GM21447 (cell line): ENCODE results near the gene TSHZ2.

Source experiments
- ATAC-seq: cut with Tn5 transposase; IDR thresholded peaks from one replicate; pipeline ENCODE4 v1.9.1; 2021; ENCODE audit not compliant: unreplicated experiment

Gene TSHZ2

GRCh38 chr20:53223626-53224172 lies 251.5 kb downstream of the TSHZ2 start:
- no peak for ATAC-seq

- no peak for ATAC-seq
Observed at GRCh38 chr20:53224851-53225250, 252.7 kb downstream of the TSHZ2 start.

GRCh38 chr20:53226826-53227225 lies 254.7 kb downstream of the TSHZ2 start:
- ATAC-seq: no peak

DNA sequence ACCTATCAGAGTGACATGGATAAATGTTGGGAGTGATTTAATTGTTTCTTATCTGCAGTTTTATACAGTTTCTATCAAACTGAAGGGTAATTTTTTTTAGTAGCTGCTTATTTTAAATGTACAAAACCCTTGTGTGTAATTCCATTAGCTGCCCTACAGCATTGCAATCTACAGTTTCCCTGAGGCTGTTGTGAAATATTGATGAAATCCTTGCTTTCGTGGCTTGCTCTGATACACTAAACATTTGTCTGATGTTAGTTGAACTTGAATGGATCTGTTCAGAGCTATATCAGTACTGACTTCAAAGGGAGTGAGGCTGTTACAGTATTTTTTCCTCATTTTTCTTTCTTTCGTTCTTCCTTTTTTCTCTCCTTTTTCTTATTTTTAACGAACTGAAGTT lies 255.4 kb downstream of the TSHZ2 start:
- no peak for ATAC-seq

DNA sequence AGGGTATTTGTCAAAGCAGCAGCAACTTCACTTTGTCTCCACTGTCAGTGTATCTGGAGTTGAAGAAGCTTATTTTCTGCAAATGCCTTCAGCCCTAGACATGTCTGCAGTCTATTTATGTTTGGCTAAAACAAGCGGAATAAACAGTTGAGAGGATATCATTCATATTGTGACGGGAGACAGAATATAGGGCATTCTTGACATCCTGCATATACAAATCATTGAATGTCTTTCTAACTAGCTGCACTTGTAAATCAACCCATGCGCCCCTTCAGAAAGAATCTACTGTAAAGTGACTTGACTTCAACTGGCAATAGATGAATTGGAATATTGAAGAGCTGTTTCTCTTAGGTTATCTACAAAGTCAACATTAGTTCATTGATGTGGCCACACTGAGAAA lies 258.9 kb downstream of the TSHZ2 start:
- no peak for ATAC-seq

DNA sequence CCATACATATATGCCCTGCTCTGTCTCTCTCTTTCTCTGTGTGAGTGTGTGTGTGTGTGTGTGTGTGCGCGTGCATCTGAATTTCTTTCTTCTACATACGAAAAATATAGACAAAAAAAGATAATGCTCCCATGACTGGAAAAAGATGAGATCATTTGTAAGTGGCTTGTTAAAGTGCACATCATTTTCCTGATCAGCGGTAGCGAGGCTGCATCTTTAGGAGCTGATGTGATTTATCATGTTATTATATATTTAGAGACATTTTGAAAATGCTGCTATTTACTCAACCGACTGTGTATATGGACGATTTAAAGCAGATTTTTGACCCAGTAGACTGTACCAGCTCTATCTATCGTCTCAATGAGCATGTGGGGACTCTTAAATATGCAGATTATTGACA lies 265.3 kb downstream of the TSHZ2 start:
- no peak for ATAC-seq

GRCh38 chr20:53238121-53238660 lies 266.0 kb downstream of the TSHZ2 start:
- ATAC-seq: no peak

DNA sequence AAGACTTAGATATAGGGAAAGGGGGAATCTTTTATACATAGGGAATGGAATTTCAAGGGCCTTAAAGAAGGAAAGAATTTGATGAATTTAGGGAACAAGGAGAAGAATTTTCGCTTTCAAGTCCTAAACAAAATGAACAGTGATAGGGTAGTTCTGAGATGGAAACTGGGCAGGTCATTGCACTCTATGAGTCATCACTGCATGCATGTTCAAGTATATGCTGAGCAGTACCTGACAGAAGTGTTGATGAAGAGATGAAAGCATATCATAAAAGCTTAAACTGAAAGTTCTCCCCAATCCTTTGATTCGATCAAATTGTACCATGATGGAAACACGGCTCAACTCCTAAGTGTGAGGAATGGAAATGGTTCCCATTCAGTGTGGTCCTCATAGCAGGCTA lies 271.0 kb downstream of the TSHZ2 start:
- ATAC-seq: no peak

DNA sequence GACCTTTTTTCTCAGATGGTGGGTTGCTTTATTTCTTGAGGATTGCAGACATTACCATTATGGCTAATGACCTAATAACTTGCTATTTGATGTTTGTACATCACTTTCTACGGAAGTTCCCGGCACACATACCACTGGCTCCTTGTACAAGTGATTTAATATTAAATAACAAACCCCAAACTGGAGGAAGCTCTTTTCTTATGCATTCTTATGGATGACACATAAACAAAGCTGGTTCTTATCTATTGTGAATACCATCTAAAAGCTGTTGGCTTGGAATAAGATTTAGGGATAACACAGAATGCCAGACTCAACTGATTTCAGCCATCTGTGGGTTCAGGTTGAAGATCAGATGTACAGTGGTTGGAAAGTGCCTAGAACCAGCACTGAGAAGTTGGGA lies 272.6 kb downstream of the TSHZ2 start:
- no peak for ATAC-seq

DNA sequence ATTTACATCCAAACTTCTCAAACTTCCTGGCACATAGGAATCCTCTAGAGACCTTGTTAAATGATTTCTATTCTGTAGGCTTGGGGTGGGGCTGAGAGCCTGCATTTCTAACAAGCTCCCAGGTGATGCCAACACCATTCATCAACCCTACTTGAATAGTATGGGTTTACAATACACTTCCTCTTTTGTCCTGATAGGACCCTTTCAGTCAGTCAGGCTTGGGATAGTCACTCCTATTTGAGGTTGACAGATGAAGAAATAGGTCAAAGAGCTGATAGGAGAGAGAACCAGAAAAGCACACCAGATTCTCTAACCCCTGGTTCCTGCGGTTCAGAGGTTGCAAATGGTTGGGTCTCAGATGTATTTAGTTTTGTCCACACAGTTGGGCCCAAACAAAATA lies 273.4 kb downstream of the TSHZ2 start:
- no peak for ATAC-seq

GRCh38 chr20:53247468-53248103 lies 275.4 kb downstream of the TSHZ2 start:
- no peak for ATAC-seq

- no peak for ATAC-seq
Observed at GRCh38 chr20:53250456-53250855, 278.3 kb downstream of the TSHZ2 start.

GRCh38 chr20:53252002-53252401 lies 279.8 kb downstream of the TSHZ2 start:
- ATAC-seq: no peak

DNA sequence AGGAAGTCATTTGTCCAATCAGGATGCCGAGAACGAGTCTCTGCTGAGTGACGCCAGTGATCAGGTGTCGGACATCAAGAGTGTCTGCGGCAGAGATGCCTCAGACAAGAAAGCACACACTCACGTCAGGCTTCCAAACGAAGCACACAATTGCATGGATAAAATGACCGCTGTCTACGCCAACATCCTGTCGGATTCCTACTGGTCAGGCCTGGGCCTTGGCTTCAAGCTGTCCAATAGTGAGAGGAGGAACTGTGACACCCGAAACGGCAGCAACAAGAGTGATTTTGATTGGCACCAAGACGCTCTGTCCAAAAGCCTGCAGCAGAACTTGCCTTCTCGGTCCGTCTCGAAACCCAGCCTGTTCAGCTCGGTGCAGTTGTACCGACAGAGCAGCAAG lies 281.5 kb downstream of the TSHZ2 start:
- no peak for ATAC-seq

- no peak for ATAC-seq
Observed at GRCh38 chr20:53255102-53255710, 283.0 kb downstream of the TSHZ2 start.

- no peak for ATAC-seq
Observed at GRCh38 chr20:53258741-53259140, 286.6 kb downstream of the TSHZ2 start.

GRCh38 chr20:53260168-53260567 lies 288.0 kb downstream of the TSHZ2 start:
- ATAC-seq: no peak

GRCh38 chr20:53260591-53260990 lies 288.4 kb downstream of the TSHZ2 start:
- ATAC-seq: no peak

DNA sequence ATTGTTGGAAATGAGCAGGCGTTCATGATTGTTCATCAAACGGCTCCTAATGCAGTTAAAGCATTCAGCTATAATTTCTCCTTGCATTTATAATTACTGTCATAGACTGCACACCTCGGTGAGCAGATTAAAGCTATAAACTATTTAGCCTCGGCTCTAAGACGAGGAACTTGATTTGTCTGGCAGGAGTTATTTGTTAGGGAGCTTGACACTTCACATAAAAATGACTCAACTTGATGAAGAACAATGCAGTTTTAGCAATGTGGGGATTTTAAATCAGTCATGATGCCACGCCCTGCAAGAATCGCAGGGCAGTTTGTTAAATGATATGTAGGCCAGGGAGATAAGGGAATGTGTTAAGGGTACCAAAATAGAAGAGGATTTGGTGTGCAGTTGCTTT lies 290.2 kb downstream of the TSHZ2 start:
- no peak for ATAC-seq

DNA sequence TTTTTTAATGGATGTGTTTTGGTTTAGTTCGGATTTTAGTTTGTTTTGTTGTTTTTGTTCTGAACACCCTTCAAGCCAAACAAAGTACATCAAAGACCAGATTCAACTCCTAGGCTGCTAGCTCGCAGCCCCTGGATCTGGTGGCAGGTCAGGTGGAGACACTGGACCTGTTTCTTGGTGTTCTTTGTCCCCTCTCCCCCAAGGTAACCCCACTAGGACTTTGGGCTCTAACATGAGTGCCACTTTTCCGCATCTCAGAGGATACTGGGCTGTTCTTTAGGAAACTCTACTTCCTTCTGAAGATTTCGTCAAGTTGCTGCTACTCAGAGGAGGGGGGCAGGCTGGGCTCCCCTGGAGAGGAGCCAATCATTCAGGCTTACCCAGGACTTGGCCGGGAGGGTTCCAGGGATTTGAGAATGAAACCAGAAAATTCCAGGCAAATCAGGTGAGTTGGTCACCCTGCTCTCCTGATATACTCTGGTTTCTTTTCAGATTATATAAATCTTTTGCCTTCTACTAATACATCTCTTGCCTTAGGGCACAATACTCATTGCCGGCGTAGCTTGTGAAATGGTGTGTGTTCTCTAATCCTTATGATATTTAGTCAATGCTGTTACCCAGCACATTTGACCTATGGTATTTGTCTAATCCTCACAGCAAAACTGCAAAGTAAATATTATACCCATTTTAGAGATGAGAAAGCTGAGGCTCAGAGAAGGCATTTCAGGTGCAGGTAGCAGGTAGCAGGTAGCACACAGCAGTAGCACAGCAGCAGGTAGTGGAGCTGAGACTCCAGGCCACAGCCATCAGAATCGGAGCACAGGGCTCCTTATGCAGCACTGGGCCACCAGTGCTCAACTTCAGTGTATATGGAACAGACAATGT lies 291.6 kb downstream of the TSHZ2 start:
- ATAC-seq: no peak

DNA sequence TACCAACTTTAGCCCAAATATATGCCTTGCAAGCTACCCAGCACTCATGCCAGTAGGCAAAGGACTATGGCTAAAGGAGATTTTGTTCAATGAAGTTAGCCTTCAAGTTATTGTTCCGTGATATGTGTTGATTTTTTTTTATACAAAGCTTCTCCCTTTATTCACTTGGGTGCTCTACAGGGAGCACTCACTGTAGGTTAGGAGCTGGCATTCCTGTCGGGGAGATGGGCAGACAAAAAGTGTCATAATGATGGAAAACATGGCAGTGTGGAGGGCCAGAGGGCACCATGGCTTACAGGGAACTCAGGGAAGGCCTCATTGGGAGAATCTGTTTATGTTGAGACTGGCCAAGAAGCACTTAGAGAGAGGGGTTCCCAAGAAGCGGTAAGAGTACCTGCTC lies 292.4 kb downstream of the TSHZ2 start:
- ATAC-seq: no peak
